GM19240 (cell line): Measurements from ENCODE around the gene GLRX5.

Experiments
- DNase-seq: peaks from one replicate; pipeline ENCODE4 v3.0.0; 2011; ENCODE audit warnings: low spot score; ENCODE audit not compliant: insufficient read length

GLRX5 gene

DNA sequence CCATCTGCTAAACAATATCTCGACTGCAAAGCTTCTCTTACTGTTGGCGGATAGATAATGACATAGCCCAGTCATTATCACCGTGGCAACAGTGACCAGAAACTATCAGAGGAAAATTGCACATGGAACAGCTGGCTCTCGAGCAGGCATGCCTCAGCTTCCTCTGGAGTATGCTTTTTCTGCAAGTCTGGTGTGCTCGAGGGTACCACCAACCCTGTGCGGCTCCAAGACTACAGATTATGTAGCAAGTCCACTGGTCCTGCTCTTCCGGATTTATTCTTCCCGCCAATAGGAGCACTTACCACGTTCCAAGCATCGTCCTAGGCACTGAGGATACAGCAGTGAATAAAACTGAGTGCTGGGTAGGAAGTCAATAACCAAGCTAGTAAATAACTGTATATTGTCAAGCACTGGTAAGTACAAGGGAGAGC lies 1.4 kb upstream of the GLRX5 start:
- no peak for DNase-seq

DNA sequence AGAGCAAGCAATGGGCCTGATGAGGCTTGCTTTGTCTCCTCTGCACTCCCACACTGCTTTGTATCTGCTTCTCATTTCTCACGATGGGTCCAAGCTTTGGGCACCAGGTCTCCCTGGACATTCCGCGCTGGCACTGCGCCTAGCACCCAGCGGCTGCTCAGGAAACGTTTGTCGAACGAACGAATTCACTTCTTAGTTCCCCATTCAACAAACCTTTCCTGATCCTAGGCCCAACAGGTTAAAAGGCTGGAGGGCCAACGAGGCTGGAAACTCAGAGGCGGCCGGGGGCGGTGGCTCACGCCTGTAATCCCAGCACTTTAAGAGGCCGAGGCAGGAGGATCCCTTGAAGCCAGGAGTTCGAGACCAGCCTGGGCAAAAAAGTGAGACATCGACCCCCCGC lies 1.0 kb upstream of the GLRX5 start:
- no peak for DNase-seq

DNA sequence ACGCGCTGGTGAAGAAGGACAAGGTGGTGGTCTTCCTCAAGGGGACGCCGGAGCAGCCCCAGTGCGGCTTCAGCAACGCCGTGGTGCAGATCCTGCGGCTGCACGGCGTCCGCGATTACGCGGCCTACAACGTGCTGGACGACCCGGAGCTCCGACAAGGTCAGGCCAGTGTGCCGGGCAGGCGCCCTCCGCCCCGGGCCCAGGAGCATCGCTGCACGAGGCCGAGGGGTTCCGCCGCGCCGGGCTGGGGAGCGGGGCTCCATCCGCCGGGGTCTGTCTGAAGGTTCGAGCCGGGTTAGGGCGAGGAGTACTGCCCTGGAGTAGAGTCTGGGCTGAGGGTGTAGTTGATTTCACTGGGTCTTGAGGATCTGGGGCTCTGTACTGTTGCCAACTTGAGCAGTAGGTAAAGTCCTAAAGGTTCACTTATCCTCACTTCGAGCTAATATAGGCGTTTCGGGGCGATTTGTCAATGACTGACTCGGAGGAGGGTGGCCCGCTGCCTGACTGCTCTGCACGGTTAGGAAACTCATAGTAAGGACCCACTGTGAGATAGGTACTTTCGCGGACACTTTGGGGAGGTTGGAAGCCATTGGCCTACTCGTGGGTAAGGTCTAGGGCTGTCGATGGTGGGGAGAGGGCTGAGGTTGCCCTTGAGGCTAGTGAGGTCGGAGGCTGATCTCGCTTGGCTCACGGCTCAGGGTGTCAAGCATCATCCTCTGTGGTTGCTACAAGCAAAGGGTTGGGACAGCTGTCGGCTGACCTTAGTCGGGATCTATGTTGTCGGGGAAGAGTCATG lies 574 bp downstream of the GLRX5 start:
- no peak for DNase-seq

DNA sequence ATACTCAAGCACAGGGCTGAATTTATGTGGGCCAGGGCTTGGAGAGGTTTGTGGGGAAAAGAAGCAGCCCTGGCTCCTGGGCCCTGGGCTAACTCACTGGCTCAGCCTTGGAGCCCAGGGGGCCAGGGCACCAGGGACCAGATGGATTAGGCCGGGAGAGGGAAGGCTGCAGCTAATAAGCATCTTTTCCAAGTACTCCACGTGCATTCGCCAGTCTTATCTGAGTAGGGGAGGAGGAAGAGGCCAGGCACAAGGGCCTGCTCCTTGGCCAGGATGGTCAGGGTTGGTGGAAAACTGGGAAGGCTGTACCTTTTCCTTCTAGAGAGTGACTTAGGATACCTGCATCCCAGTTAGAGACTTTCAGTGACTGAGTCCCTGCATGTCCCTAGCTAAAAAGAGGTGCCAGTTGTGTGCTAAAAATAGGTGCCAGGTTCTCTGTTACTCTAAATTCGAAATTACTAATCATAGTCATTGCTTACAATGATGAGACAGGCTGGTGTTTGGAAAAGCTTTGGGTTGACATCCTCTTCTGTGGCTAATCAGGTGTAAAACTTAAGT lies 1.3 kb downstream of the GLRX5 start:
- DNase-seq, result no peak

DNA sequence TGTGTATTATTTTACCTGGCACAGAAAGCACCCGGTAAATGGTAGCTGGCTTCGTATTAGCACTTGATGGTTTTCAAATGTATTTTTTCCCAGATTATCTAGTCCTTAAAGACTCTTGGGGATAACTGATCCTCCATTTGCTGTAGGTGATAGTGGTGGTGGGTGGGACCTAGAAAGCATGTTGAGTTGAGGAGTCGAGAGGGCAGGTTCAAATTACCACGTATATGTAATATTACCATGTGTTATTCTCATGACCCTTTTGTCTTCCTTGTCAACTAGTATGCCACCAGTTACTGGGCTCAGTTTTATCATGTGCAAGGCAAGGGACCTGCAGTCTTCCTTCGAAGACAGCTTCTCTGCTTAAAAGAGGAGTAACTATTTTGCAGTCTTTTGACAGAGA lies 1.8 kb downstream of the GLRX5 start:
- no peak for DNase-seq

DNA sequence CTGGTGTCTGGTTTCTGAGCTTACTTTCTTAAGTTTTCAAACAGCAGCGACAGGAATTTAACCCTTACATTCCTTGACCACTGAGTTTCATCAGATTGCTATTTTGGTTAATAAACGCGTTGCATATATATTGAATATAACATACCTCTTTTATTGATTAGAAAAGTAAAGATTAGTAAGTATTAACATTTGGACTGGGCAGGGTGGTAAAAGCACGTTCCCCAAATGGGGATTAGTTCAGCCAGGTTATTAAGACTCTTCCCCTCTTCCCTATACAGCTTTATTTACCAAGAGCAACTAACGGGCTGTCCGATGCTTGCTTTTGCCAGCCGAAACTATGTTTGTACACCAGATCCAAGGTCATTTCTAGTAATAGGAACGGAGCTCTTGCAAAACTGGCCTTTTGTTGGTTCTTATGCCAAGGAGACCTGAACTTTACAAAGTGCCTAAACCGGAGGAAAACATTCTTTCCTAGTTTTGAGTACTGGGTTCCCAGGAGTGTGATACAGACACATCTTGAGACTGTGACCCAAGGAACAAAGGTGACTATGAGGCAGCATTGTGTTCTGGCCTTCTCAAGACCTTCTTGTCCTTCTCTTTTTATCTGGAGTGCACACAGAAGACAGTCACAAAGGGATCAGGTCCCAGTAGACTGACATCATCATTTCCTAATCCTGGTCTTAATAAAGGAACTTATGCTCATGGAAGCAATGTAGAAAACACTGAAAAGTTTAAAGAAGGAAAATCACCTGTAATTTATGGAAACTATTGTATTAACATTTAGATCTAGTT lies 2.6 kb downstream of the GLRX5 start:
- DNase-seq, result no peak

DNA sequence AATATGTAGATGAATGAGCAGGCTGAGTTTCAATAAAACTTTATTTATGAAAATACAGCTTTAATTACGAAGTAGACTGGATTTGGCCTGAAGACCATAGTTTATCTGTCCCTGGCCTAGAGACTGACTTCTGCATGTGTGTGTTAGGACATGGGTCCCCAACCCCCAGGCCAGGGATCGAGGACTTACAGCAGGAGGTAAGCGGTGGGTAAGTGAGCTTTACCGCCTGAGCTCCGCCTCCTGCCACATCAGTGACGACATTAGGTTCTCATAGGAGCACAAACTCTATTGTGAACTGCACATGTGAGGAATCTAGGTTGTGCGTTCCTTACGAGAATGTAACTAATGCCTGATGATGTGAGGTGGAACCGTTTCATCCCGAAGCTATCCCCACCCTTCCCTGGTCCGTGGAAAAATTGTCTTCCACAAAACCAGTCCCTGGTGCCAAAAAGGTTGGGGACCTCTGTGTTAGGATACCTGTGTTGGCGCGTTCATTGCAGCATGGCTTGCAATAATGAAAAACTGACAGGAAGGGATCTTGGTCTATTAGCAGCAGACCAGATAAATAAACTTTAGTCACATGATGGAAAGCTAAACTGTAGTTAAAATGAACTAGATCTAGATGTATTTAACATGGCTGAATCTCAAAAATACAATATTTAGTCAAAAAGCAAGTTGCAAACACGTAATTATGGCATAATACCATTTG lies 4.1 kb downstream of the GLRX5 start:
- DNase-seq, result no peak

DNA sequence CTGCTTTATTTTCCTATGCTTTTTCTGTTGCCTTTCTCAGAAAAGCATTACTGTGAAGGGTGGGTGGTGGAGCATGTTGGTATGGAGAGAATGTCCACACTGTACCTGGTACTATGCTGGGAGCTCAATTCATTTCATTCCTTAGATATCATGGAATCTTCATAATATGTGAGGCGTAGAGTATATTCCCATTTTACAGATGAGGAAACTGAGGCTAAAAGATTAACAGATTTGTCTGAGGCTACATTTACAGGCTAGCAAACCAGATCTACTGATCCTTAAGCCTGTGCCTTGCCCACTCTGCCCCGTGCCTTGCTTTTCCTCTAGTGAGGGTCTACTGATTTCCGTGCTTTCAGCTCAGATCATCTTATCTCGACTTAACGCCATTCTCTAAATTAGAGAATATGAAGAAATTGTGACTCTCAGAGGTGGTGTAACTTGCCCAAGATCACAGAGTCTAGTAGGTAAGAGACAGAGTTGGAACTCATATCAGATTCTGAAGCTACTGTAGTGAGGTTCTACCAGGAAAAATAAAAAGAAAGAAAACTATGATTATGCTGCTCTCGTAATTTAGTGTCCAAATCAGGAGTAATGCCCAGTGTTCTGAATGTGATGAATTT lies 5.5 kb downstream of the GLRX5 start:
- no peak for DNase-seq

DNA sequence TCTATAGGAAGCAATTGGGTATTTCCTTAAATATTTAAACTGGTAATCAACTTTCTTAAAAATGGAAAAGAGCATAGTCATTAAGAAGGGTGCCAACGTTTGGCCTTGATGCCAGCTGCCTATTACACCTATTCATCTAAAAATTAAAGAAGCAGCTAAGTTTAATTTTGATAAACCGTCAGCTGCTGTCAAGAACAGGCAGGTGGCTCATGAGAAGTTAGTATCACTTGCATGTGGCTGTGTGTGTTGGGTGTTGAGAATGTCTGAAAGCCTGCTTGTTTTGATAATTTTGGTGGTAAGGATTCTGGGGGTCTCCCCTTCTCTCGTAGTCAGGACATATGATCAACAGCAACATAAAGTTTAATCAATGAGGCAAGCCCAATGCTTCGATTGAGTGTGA lies 6.5 kb downstream of the GLRX5 start:
- DNase-seq, result no peak

DNA sequence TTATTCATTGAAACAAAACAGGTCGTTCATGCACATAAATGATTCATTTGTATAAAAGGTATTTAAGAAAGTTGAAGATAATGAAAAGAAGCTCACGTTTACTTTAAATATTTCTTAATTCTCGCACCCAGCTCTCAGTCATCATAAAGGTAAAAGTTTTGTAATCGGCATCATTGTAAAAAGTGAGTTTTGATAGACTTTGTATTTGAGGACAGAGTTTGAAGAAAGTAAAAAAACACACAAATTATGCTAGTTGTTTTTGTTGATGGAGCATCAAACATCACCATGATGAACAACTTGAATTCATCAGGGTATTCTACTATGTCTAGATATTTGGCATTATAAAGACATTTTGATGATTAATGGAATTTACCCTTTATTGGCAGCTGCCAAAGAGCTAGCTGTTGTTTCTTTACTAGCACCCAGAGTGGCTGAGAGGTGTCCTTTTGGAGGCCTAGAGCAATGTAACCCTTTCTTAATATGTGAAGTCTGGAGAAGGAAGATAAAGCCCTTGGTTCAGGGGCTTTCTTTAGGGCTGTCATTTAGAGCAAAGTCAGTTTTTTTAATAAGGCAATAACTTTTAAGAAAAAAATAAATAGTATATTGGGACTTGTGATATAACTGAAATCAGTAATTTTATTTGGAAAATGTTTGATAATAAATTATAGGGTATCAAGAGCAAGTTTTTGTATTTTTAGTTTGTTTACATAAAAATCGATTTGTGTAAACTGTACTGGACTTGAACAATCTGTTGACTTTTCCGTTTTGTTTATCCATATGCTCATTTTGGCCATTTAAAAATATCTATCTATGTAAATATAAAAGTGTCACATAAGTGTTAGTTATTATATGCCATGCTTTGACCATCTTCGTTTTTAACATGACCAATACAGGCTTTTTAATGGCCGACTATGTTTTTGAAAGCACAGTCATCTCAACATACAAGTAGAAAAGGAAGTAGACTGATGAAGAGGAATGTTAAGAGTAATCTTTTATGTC lies 7.4 kb downstream of the GLRX5 start:
- no peak for DNase-seq

DNA sequence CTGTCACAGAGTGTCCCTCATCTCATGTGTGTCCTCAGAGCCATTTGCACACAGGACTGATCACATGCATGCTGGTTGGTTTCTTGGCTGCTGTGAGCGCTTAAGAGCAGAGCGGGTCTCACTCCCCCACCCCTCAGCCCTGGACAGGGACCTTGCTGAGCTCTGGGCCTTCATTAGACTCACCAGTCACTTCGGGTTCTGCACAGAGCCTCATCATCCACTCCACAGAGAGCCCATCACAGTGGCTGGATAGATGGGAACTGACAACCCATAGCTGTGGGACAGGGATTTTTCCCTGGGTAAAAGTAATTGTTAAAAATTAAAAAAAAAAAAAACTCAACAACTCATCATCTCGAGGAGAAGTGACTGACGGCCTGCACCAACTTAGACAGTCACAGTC lies 8.2 kb downstream of the GLRX5 start:
- DNase-seq, result no peak

DNA sequence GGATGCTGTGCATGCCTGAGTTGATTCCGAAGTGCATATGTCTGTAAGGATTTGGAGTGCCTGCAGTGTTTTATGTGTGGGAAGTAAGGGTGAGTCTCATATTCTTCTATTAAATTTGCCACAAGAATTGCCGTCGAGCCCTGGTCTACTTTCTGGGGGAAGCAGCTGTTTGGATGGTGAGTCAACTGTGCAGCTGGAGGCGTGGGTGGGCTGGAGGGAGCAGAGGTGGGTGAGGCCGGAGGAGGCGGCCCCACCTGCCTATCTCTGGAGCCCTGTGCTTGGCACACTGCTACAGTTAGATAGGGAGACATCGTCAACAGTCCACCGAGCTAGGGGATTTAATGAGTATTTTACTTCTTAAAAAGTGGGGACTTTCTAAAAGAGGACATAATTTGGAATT lies 9.7 kb downstream of the GLRX5 start:
- DNase-seq, result no peak

DNA sequence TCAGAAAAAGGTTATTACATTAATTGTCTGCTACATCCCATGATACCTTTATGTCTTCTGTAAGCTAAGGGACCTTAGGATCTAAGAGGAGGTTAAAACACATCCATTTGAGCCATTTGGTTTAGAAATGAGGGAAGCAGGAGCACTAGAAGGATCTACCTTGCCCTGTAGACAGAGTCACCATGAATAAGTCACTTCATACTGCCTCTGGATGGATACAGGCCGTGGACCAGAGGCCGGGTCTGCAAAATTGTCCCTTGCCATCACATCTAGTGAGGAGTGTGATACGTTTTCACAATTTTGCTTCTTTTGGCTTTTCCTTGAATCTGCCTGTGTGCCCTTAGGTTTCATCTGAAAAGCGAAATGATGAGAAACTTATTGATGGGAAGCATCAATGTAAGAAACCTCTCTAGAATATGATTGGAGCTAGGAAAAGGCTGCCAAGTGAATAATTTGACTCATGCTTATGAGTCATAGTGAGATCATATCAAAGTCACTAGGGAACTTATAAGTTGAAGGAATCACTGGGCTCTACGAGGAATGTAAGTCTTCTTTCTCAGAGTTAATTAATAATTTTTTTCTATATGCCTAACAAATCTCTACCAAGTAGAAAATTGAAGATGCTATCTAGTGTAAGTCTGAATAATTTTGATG lies 10.8 kb downstream of the GLRX5 start:
- no peak for DNase-seq

DNA sequence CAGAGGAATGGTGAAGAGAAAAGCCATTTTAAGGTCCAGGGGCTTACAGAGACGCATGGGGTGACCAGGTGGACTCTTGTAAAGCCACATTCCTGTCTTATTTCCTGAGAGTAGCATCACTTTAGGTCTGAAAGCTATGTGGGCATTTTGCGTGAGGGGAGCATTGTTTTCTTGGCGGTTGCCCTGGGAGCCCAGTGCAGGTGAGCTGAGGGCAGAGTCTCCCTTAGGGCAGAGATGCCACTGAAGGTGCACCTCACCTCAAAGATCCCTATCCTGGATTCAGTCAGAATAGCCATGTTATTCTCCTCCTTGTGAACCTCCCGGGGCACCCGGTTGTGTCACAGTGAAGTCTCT lies 12.4 kb downstream of the GLRX5 start:
- no peak for DNase-seq

DNA sequence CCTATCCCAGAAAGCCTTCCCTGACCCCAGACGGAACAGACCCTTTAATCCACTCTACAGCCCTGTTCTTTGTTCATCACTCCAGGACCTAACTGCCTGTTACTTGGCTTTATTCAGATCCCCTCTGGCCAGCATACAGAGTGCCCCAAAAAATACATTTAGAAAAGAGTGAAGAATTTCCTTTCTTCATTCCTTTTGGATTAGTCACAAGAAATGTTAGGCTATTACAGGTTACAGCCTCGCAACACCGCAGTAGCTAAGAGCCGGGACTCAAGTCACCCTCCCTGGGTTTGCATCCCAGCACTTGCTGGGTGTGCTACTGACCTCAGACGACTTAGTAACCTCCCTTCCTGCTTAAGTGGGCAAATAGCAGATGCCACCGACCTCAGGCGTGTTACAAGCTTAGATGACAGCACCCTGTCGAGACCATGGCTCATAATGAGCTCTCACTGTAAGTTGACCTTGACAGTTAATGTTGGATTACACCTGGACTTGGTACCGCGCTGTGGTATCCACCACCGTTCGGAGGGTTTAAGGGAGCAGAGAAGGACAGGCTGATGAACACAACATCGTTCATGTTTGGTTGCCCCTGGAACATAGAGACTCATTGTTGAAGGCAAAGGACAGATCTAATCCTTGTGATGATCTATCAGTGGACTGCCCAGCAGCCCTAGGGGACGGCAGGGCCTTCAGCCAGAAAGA lies 12.9 kb downstream of the GLRX5 start:
- DNase-seq, result no peak

DNA sequence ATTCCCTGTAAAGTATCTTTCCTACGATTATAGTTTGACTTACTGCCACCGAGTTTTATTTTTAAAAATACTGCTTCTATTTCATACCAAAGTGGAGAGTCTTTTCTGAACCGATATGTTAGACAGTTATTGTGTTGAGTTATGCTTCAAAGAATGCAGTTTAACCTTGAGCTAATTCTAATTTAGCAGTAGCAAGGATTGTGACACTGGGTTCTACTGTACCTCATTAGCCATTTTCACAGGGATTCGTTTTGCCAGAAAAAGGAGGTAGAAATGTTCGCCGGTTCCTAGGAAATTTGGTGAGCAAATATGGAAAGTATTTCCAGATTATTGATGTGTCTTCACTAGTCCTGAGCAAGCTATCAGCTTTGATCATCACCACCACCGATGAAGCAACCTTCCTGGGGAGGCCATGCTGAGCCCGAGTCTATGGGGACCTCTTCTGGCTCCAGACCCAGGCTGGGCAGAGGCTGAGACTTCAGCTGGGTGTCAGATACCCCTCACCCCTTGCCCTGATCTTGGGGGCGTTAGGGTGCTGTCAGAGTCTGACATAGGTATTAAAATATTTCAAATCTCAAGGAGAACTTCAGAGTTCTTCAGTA lies 13.6 kb downstream of the GLRX5 start:
- no peak for DNase-seq

DNA sequence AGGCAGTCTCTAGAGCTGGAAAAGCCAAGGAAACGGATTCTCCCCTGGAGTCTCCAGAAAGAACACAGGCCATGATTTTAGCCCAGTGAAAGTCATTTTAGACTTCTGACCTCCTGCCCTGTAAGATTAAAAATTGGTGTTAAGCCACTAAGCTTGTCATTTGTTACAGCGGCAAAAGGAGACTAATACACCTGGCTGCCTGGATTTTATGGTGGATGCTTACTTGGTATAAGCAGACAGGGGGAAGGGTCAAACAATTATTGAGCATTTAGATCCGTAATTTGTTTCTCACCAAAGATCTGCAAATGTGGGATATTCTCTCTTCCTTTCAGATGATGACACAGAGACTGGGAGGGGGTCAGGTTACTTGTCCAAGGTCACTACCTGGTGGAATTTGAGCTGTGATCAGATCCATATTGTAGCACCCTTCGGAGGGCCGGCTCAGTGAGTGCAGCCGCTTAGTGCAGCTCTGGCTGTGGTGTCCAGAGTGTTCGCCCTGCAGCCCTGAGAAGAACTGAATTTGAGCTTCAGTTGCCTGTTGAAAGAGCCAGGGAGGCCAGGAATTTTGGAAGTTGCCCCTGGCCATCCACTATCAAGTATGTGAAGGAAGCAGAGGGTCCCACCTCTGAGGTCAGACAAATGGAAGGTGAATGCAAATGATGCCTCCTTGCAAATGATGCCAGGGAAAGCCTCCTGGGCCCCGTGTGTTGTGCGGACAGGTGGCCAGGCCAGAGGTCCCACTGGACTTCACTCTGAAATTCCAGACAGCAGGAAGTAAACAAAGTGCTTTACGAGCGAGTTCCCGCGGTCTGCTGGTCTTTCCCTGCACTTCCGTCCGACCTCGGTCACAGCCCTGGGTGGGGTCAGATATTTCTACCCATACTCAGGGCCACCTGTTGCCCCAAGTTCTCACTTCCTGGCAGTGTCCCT lies 15.1 kb downstream of the GLRX5 start:
- no peak for DNase-seq

DNA sequence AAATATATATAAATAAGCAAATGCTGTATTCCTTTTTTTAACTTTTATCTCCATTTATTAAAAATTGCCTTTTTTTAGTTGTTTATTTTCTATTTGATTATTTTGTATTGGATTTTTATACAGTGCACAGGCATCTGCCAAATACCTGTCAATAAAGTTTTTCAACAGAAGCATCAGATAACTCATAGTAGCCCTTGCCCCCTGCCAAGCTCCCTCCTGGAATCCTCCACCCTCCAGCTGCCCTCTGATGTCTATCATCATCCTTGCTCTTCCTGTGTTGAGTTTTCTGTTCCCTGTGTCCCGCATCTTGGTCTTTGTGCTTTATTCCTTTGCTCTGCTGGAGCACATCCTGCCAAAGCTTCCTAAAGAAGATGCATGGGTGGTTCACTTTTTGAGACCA lies 16.6 kb downstream of the GLRX5 start:
- no peak for DNase-seq
